Smooth muscle cell (in vitro differentiated cells): ENCODE results near the gene TIMM10B. TPM values are rescaled to one million over a fixed set of nuclear protein-coding genes. Genes with fewer than 3 reads are reported as not detected.

Experiments
- DNase-seq: peaks from one replicate; lab custom pipeline; 2025; ENCODE audit not compliant: unreplicated experiment; lab: John Stamatoyannopoulos, UW
- H2AFZ ChIP-seq: fragments of 200-600 bp; sonication (generic); 2 replicates; pipeline ENCODE4 v1.6.0; 2016; ENCODE audit warnings: antibody characterized with exemption, low read depth, mild to moderate bottlenecking
- H3F3A ChIP-seq: fragments of 200-600 bp; sonication (generic); 2 replicates; pipeline ENCODE4 v1.6.0; 2017; ENCODE audit warnings: antibody characterized with exemption, low read depth
- H3K27ac ChIP-seq: fragments of 200-600 bp; sonication (generic); 2 replicates; pipeline ENCODE4 v1.5.1; 2016; ENCODE audit warnings: low read depth, mild to moderate bottlenecking
- H3K27me3 ChIP-seq: fragments of 200-600 bp; sonication (generic); 2 replicates; pipeline ENCODE4 v1.6.1; 2016; ENCODE audit warnings: low read depth, mild to moderate bottlenecking
- H3K36me3 ChIP-seq: fragments of 200-600 bp; sonication (generic); 2 replicates; pipeline ENCODE4 v1.5.1; 2016; ENCODE audit warnings: low read depth
- H3K4me1 ChIP-seq: fragments of 200-600 bp; sonication (generic); 2 replicates; pipeline ENCODE4 v1.5.1; 2016; ENCODE audit warnings: low read depth
- H3K4me2 ChIP-seq: fragments of 200-600 bp; sonication (generic); 2 replicates; pipeline ENCODE4 v1.6.0; 2016; ENCODE audit warnings: mild to moderate bottlenecking
- H3K4me3 ChIP-seq: fragments of 200-600 bp; sonication (generic); 2 replicates; pipeline ENCODE4 v1.5.1; 2016; ENCODE audit warnings: mild to moderate bottlenecking
- H3K79me2 ChIP-seq: fragments of 200-600 bp; sonication (generic); 2 replicates; pipeline ENCODE4 v1.6.0; 2016; ENCODE audit warnings: low read depth, mild to moderate bottlenecking
- H3K9ac ChIP-seq: fragments of 200-600 bp; sonication (generic); 2 replicates; pipeline ENCODE4 v1.6.0; 2016; ENCODE audit warnings: low read depth
- H3K9me3 ChIP-seq: fragments of 200-600 bp; sonication (generic); replicated peaks from 2 replicates; pipeline ENCODE4 v1.5.1; 2016; ENCODE audit warnings: low read depth
- H4K20me1 ChIP-seq: fragments of 200-600 bp; sonication (generic); 2 replicates; pipeline ENCODE4 v1.6.0; 2016; ENCODE audit warnings: low read depth
- CTCF ChIP-seq: fragments of 200-600 bp; sonication (generic); IDR thresholded peaks from 2 replicates; pipeline ENCODE4 v1.5.1; 2017; ENCODE audit warnings: borderline replicate concordance, mild to moderate bottlenecking, antibody characterized with exemption; ENCODE audit not compliant: insufficient read depth, poor library complexity, severe bottlenecking
- WGBS: methylation state at CpG from one replicate; pipeline ENCODE4 v1.1.7; 2016; ENCODE audit warnings: low lambda C conversion rate; 5-methylcytosine and 5-hydroxymethylcytosine counted together
- polyA plus RNA-seq: library from polyadenylated mRNA; unstranded; fragments of >200 nt; fragmentation: Nextera tagmentation; extraction: Ambion mirVana; gene quantifications from 2 replicates; pipeline ENCODE4 v1.2.1, GENCODE V29; 2016
- total RNA-seq: library from RNA; depleted of rRNA; stranded (reverse); fragments of >200 nt; gene quantifications from 2 replicates; pipeline ENCODE4 v1.2.3, GENCODE V29; 2014

TIMM10B gene
- total and polyA plus RNA-seq, 2 experiments from 2014 or later: 29.1 to 37.0 TPM

- H3K4me1 ChIP-seq: peaks cover 12% of the 10 kb centered on the region
- H3K4me3 ChIP-seq: peak within 1 kb of the TSS; percentile 94
- peak; percentile 90 for DNase-seq
- TF ChIP-seq CTCF: peak; percentile 13
- H3K4me2 ChIP-seq: peak within 1 kb of the TSS; percentile 94
- peaks cover 24% of the 10 kb centered on the region for H3K79me2 ChIP-seq
- H3K27ac ChIP-seq: peak within 1 kb of the TSS; percentile 95
- no peaks in the 10 kb centered on the region for H3K27me3 ChIP-seq
- peaks cover 19% of the 10 kb centered on the region for H3F3A ChIP-seq
- no peaks in the 10 kb centered on the region for H3K9me3 ChIP-seq
- H2AFZ ChIP-seq: peak within 1 kb of the TSS; percentile 56
- no peaks in the 10 kb centered on the region for H4K20me1 ChIP-seq
- H3K36me3 ChIP-seq: no peaks in the 10 kb centered on the region
- WGBS: under 1% methylated on average over 55 of the region's 87 CpGs
- H3K9ac ChIP-seq: peak within 1 kb of the TSS; percentile 85
Observed at GRCh38 chr11:6473451-6474412, 7.6 kb upstream of the TIMM10B start, which contains the start of gene TRIM3. TRIM3 (minus strand) TSS chr11:6473941; CDS start chr11:6465695, 8,246 bp downstream.

GRCh38 chr11:6474413-6474792, 6.9 kb upstream of the TIMM10B start:
- Histone ChIP-seq H3K9ac (peak overlapping the region; percentile 80), H3K27me3 (no peaks in the 10 kb centered on the region), H3K79me2 (peaks cover 27% of the 10 kb centered on the region), H3K36me3 (no peaks in the 10 kb centered on the region), H3F3A (peaks cover 24% of the 10 kb centered on the region), H3K4me3 (peak overlapping the region; percentile 94), H2AFZ (peak overlapping the region; percentile 56), H3K4me2 (peak overlapping the region; percentile 94), H3K4me1 (peaks cover 12% of the 10 kb centered on the region), H3K27ac (peak overlapping the region; percentile 95), H4K20me1 (no peaks in the 10 kb centered on the region), H3K9me3 (no peaks in the 10 kb centered on the region)
- TF ChIP-seq CTCF: no peak
- no peak for DNase-seq
- 34% methylated on average over 7 of the region's 7 CpGs for WGBS

GRCh38 chr11:6474806-6475500, 6.3 kb upstream of the TIMM10B start:
- no peak for DNase-seq
- H3K27ac ChIP-seq: peak overlapping the region; percentile 95
- peaks cover 14% of the 10 kb centered on the region for H3K4me1 ChIP-seq
- no peaks in the 10 kb centered on the region for H3K27me3 ChIP-seq
- H3K9me3 ChIP-seq: no peaks in the 10 kb centered on the region
- WGBS: 78% methylated on average over 3 of the region's 3 CpGs
- peak overlapping the region; percentile 94 for H3K4me3 ChIP-seq
- H3K4me2 ChIP-seq: peak overlapping the region; percentile 94
- peaks cover 33% of the 10 kb centered on the region for H3K79me2 ChIP-seq
- H3F3A ChIP-seq: peaks cover 28% of the 10 kb centered on the region
- no peak overlapping the region for H2AFZ ChIP-seq
- H4K20me1 ChIP-seq: no peaks in the 10 kb centered on the region
- peak overlapping the region; percentile 80 for H3K9ac ChIP-seq
- H3K36me3 ChIP-seq: no peaks in the 10 kb centered on the region
- no peak for TF ChIP-seq CTCF
